Measurements from ENCODE around the gene SCGB3A2.

Gene SCGB3A2

GRCh38 chr5:147876626-147877025 lies 1.9 kb upstream of the SCGB3A2 start:
- Mint-ChIP-seq H3K36me3 (no peaks in the 10 kb centered on the region), H3K4me1 (no peaks in the 10 kb centered on the region), H3K27ac (no peak overlapping the region), H3K27me3 (no peaks in the 10 kb centered on the region), H3K4me3 (no peak overlapping the region), H3K9me3 (peaks cover 6% of the 10 kb centered on the region)
- no peak for ATAC-seq

GRCh38 chr5:147879784-147880183 lies 1.3 kb downstream of the SCGB3A2 start:
- H3K4me1 Mint-ChIP-seq: no peaks in the 10 kb centered on the region
- no peak overlapping the region for H3K27ac Mint-ChIP-seq
- no peaks in the 10 kb centered on the region for H3K27me3 Mint-ChIP-seq
- H3K4me3 Mint-ChIP-seq: no peak overlapping the region
- no peak for ATAC-seq
- peaks cover 3% of the 10 kb centered on the region for H3K9me3 Mint-ChIP-seq
- no peaks in the 10 kb centered on the region for H3K36me3 Mint-ChIP-seq

GRCh38 chr5:147880487-147880886 lies 2.0 kb downstream of the SCGB3A2 start:
- H3K36me3 Mint-ChIP-seq: no peaks in the 10 kb centered on the region
- no peaks in the 10 kb centered on the region for H3K4me1 Mint-ChIP-seq
- H3K27me3 Mint-ChIP-seq: no peaks in the 10 kb centered on the region
- no peak overlapping the region for H3K4me3 Mint-ChIP-seq
- ATAC-seq: peak; percentile 18
- H3K27ac Mint-ChIP-seq: no peak overlapping the region
- peaks cover 3% of the 10 kb centered on the region for H3K9me3 Mint-ChIP-seq

GRCh38 chr5:147882586-147883313 lies 4.2 kb downstream of the SCGB3A2 start:
- H3K9me3 Mint-ChIP-seq: peaks cover 3% of the 10 kb centered on the region
- H3K4me1 Mint-ChIP-seq: no peaks in the 10 kb centered on the region
- no peaks in the 10 kb centered on the region for H3K27me3 Mint-ChIP-seq
- no peak overlapping the region for H3K4me3 Mint-ChIP-seq
- no peaks in the 10 kb centered on the region for H3K36me3 Mint-ChIP-seq
- no peak overlapping the region for H3K27ac Mint-ChIP-seq
- ATAC-seq: no peak

DNA sequence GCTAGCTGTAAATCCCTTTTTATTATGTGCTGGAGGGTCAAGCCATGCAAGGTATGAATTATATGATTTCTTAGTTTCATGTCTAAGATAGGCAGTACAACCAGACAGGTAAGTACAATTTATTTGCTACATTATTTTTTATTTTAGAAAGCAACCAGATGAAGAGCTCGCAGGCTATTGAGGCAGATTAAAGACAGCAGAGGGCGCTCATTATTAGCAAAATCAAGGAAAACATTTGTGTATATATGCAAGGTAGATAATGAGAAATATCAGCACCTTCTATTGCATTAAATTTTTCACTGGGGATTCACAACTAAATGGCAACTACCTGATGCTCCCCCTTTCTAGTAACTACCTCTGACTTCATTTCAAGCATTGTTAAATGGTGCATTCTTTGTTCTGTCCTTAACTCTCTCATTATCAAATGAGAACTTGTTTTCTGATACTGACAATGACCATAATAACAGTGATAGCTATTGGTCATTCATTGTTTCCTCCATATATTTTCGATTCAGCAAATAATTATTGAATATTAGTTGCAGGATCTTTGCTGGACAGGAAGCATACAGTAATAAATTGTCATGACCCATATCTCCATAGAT lies 8.6 kb downstream of the SCGB3A2 start:
- no peak overlapping the region for H3K27ac Mint-ChIP-seq
- no peak for ATAC-seq
- H3K4me3 Mint-ChIP-seq: no peak overlapping the region
- no peaks in the 10 kb centered on the region for H3K9me3 Mint-ChIP-seq
- no peaks in the 10 kb centered on the region for H3K36me3 Mint-ChIP-seq
- no peaks in the 10 kb centered on the region for H3K4me1 Mint-ChIP-seq
- no peaks in the 10 kb centered on the region for H3K27me3 Mint-ChIP-seq

DNA sequence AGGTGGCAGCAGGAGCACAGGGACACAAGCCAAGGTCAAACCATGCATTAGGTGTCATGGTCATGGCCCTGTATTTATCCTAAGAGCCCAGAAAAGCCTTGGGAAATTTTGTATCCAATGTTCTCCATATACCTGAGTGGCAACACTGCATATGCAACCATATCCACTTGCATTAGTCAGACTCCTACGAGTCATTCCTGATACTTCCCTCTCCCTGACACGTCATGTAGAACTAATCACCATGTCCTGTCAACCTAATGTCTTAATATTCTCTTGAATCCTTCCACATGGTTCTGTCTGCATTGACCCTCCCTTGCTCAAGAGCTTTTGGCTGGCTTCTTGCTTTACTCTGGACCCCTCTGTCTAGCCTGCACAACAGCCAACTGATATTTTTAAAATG lies 9.4 kb downstream of the SCGB3A2 start:
- Mint-ChIP-seq H3K27me3 (no peaks in the 10 kb centered on the region), H3K9me3 (no peaks in the 10 kb centered on the region), H3K36me3 (no peaks in the 10 kb centered on the region), H3K4me1 (no peaks in the 10 kb centered on the region), H3K27ac (no peak overlapping the region), H3K4me3 (no peak overlapping the region)
- ATAC-seq: no peak

DNA sequence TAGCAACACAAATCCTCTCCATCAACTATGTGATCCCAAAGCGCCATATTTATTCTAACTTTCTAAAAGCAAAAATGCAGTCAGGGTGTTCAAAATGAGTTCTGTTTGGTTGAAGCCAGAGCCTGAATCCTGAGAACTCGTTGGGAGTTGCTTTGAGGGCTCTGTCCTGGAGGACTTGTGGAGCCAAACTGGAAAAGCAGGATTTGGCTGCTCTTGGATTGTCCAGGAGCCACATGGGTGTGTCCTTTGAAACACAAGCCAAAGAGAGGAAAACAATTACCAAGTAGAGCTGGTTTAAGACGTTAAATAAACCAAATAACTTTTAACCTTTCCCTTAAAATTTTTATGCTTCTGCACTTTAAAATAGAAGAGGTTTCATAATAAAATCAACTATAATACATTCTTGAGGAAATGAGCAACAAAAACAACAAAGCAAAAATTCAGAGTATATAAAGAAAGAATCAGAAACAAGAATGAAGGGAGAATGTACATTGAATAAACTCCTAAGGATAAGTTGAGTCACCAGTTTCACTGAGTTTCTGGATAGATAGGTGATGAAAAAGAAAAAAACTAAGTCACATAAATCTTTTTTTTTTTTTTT lies 14.3 kb downstream of the SCGB3A2 start:
- Mint-ChIP-seq H3K36me3 (no peaks in the 10 kb centered on the region), H3K4me1 (no peaks in the 10 kb centered on the region)
- ATAC-seq: no peak

DNA sequence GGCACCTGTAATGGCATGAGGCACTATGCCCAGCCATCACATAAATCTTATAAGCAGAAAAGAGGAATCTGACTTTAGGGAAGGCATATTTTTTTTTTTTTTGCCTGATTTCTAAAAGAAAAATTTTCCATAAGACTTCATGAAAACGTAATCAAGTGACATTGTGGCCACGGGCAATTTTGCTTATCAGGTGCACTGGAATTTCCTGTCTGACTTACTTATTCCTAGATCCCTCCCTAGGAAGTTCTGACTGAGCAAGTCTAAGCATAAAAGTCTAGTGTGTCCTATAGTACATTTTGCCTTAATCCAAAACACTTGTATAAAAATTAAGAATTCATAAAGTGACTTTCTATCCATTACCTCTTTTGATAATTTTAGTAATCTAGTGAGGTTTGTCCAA lies 15.3 kb downstream of the SCGB3A2 start:
- H3K9me3 Mint-ChIP-seq: no peaks in the 10 kb centered on the region
- no peaks in the 10 kb centered on the region for H3K36me3 Mint-ChIP-seq
- no peak overlapping the region for H3K4me3 Mint-ChIP-seq
- H3K27ac Mint-ChIP-seq: no peak overlapping the region
- no peaks in the 10 kb centered on the region for H3K27me3 Mint-ChIP-seq
- no peaks in the 10 kb centered on the region for H3K4me1 Mint-ChIP-seq
- no peak for ATAC-seq

More for the DNA sequence above, 14.3 kb downstream of the SCGB3A2 start:
- no peak overlapping the region for H3K27ac Mint-ChIP-seq
- H3K27me3 Mint-ChIP-seq: no peaks in the 10 kb centered on the region
- H3K9me3 Mint-ChIP-seq: no peaks in the 10 kb centered on the region
- no peak overlapping the region for H3K4me3 Mint-ChIP-seq

GRCh38 chr5:147895864-147896263 lies 17.4 kb downstream of the SCGB3A2 start:
- Mint-ChIP-seq H3K36me3 (no peaks in the 10 kb centered on the region), H3K27me3 (no peaks in the 10 kb centered on the region), H3K4me3 (no peak overlapping the region), H3K27ac (no peak overlapping the region), H3K9me3 (no peaks in the 10 kb centered on the region), H3K4me1 (no peaks in the 10 kb centered on the region)
- ATAC-seq: no peak

DNA sequence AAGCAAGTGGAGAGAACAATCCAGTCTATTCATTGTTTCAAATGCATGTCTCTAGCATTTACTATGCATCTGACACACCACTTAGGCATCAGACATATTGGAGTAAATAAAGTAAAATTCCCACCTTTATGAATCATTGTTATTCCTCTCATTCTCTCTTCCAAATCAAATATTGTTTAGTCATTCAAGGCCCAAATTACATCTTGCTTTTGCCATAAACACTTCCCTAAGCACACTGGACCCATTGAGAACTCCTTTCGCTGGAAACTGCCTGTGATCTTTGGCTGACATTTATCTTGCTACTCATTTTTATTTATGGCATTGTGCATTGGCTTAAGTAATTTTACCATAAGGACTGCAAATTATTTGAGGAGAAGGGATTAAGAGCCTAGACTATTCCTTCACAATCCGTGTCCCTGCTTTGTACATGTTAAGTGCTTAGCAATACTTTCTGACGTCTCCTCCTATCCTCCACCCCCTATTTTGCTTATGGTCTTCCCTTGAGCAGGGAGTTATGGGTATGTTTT lies 20.4 kb downstream of the SCGB3A2 start:
- H3K36me3 Mint-ChIP-seq: no peaks in the 10 kb centered on the region
- no peak overlapping the region for H3K4me3 Mint-ChIP-seq
- ATAC-seq: no peak
- no peak overlapping the region for H3K27ac Mint-ChIP-seq
- no peaks in the 10 kb centered on the region for H3K27me3 Mint-ChIP-seq
- H3K9me3 Mint-ChIP-seq: no peaks in the 10 kb centered on the region
- no peaks in the 10 kb centered on the region for H3K4me1 Mint-ChIP-seq

DNA sequence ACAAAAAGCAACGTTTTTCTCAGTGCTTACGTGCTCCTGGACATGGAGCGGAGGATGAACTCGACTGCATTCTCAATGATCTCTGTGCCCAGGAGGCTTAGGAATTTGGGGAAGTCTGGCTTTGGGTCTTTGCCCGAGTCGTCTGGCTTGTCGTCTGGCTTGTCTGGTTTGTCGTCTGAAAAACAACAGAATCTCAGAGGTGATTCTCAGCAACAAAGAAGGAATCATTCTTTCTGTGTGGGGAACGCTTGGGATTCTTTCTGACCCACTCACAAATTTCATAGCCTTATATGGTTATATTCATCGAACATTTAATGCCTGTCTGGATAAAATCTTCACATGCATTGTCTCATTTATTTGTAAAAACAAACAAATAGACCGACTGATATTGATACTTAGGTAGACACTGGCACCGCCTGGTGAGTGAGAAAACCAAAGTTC lies 23.1 kb downstream of the SCGB3A2 start:
- Mint-ChIP-seq H3K27ac (no peak overlapping the region), H3K4me3 (no peak overlapping the region), H3K9me3 (no peaks in the 10 kb centered on the region), H3K36me3 (no peaks in the 10 kb centered on the region), H3K27me3 (no peaks in the 10 kb centered on the region), H3K4me1 (no peaks in the 10 kb centered on the region)
- ATAC-seq: no peak

DNA sequence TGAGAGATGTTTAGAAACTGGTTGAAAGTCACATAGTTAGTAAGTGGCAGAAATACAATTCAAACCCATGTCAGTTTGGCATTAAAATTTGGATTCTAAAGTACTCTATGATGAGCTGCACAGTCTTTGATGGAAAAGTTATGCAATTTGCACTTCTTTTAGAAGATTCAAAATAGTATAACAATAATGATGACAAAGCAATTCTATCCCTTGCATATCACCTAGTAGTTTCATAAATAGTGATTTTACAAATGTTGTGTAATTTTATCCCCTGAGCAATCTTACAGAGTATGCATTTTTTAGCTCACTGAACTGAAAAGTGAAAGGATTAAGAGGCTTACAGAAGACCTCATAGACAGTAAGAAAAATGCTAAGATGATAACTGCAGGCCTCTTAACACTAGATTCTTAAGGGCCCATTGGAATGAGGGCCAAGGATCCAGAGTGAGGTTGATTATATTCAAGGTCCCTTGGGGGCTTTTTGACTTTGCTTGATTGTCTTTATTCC lies 24.2 kb downstream of the SCGB3A2 start:
- Mint-ChIP-seq H3K4me3 (no peak overlapping the region), H3K4me1 (no peaks in the 10 kb centered on the region), H3K9me3 (no peaks in the 10 kb centered on the region), H3K27me3 (no peaks in the 10 kb centered on the region), H3K27ac (no peak overlapping the region), H3K36me3 (no peaks in the 10 kb centered on the region)
- ATAC-seq: no peak

GRCh38 chr5:147904110-147904509 lies 25.6 kb downstream of the SCGB3A2 start:
- H3K4me3 Mint-ChIP-seq: no peak overlapping the region
- no peaks in the 10 kb centered on the region for H3K9me3 Mint-ChIP-seq
- H3K27ac Mint-ChIP-seq: no peak overlapping the region
- peak; percentile 43 for ATAC-seq
- no peaks in the 10 kb centered on the region for H3K36me3 Mint-ChIP-seq
- no peaks in the 10 kb centered on the region for H3K4me1 Mint-ChIP-seq
- H3K27me3 Mint-ChIP-seq: no peaks in the 10 kb centered on the region

- Mint-ChIP-seq H3K4me3 (no peak within 1 kb of the TSS), H3K4me1 (no peaks in the 10 kb centered on the region), H3K9me3 (no peaks in the 10 kb centered on the region), H3K36me3 (no peaks in the 10 kb centered on the region), H3K27ac (no peak within 1 kb of the TSS), H3K27me3 (no peaks in the 10 kb centered on the region)
- no peak for ATAC-seq
Measured at GRCh38 chr5:147906326-147907095, 28.0 kb downstream of the SCGB3A2 start, which contains the start of gene C5orf46. TSS of gene C5orf46 (minus strand) at chr5:147906538. CDS start at chr5:147906501, 37 bp downstream.

DNA sequence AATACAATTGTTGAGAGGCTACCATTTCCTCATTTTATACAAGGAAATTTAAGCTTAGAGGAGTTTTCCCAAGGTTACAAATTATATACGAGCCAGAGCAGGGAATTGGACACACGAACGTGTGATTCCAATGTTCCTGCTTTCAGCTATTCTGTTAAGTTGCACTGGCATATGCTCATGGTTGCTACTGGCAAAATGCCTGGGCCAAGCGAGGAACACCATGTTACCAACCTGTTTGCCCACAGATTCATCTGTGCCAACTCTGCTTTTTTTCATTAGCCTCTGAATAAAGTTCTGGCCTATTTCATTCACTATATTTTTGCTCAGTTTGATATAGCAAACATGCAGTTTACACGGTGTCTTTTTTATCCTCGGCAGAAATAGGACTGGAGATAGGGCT lies 32.9 kb downstream of the SCGB3A2 start:
- H3K27ac Mint-ChIP-seq: no peak overlapping the region
- no peak overlapping the region for H3K4me3 Mint-ChIP-seq
- peaks cover under 1% of the 10 kb centered on the region for H3K9me3 Mint-ChIP-seq
- H3K4me1 Mint-ChIP-seq: no peaks in the 10 kb centered on the region
- no peaks in the 10 kb centered on the region for H3K36me3 Mint-ChIP-seq
- no peak for ATAC-seq
- no peaks in the 10 kb centered on the region for H3K27me3 Mint-ChIP-seq
